ENCODE measurements around the gene PXDC1. TPM values are rescaled to one million over a fixed set of nuclear protein-coding genes. Genes with fewer than 3 reads are reported as not detected.

The PXDC1 gene
- total RNA-seq, 1 experiment from 2014 or later: 59.0 TPM

GRCh38 chr6:3752531-3753227 lies 1.2 kb upstream of the PXDC1 start:
- in situ Hi-C loops (cut with HindIII; ENCODE audit: low pct_unique_long_range_greater_than_20kb, low sequenced_read_pairs): no loop called here
- no peak for DNase-seq (ENCODE audit: low read depth, low spot score)

- peak; percentile 94 for DNase-seq (ENCODE audit: low read depth, low spot score)
- in situ Hi-C loops (cut with HindIII; ENCODE audit: low pct_unique_long_range_greater_than_20kb, low sequenced_read_pairs): no loop called here
These were observed 417 bp upstream of the PXDC1 start for GRCh38 chr6:3751730-3752530.

- in situ Hi-C loops (cut with HindIII; ENCODE audit: low pct_unique_long_range_greater_than_20kb, low sequenced_read_pairs): no loop called here
- DNase-seq (ENCODE audit: low read depth, low spot score): peak; percentile 56
These were observed 1.0 kb downstream of the PXDC1 start for GRCh38 chr6:3750317-3751076.

GRCh38 chr6:3749977-3750316 lies 1.6 kb downstream of the PXDC1 start:
- in situ Hi-C loops (cut with HindIII; ENCODE audit: low pct_unique_long_range_greater_than_20kb, low sequenced_read_pairs): no loop called here

GRCh38 chr6:3749067-3749841 lies 2.3 kb downstream of the PXDC1 start:
- in situ Hi-C loops (cut with HindIII; ENCODE audit: low pct_unique_long_range_greater_than_20kb, low sequenced_read_pairs): no loop called here
- no peak for DNase-seq (ENCODE audit: low read depth, low spot score)

More at GRCh38 chr6:3749977-3750316, 1.6 kb downstream of the PXDC1 start:
- DNase-seq (ENCODE audit: low read depth, low spot score): no peak

GRCh38 chr6:3748208-3749066 lies 3.1 kb downstream of the PXDC1 start:
- DNase-seq (ENCODE audit: low read depth, low spot score): peak; percentile 88
- in situ Hi-C loops (cut with HindIII; ENCODE audit: low pct_unique_long_range_greater_than_20kb, low sequenced_read_pairs): no loop called here

- in situ Hi-C loops (cut with HindIII; ENCODE audit: low pct_unique_long_range_greater_than_20kb, low sequenced_read_pairs): no loop called here
These were observed 4.3 kb downstream of the PXDC1 start for GRCh38 chr6:3747100-3747737.

GRCh38 chr6:3746696-3747095 lies 4.8 kb downstream of the PXDC1 start:
- no peak for DNase-seq (ENCODE audit: low read depth, low spot score)
- in situ Hi-C loops (cut with HindIII; ENCODE audit: low pct_unique_long_range_greater_than_20kb, low sequenced_read_pairs): no loop called here

More at GRCh38 chr6:3747100-3747737, 4.3 kb downstream of the PXDC1 start:
- no peak for DNase-seq (ENCODE audit: low read depth, low spot score)

- no peak for DNase-seq (ENCODE audit: low read depth, low spot score)
- in situ Hi-C loops (cut with HindIII; ENCODE audit: low pct_unique_long_range_greater_than_20kb, low sequenced_read_pairs): no loop called here
These were observed 5.3 kb downstream of the PXDC1 start for GRCh38 chr6:3746119-3746691.

- DNase-seq (ENCODE audit: low read depth, low spot score): no peak
- in situ Hi-C loops (cut with HindIII; ENCODE audit: low pct_unique_long_range_greater_than_20kb, low sequenced_read_pairs): no loop called here
These were observed 5.9 kb downstream of the PXDC1 start for GRCh38 chr6:3745566-3746118.

GRCh38 chr6:3744901-3745470 lies 6.5 kb downstream of the PXDC1 start:
- in situ Hi-C loops (cut with HindIII; ENCODE audit: low pct_unique_long_range_greater_than_20kb, low sequenced_read_pairs): no loop called here
- no peak for DNase-seq (ENCODE audit: low read depth, low spot score)

- in situ Hi-C loops (cut with HindIII; ENCODE audit: low pct_unique_long_range_greater_than_20kb, low sequenced_read_pairs): no loop called here
- DNase-seq (ENCODE audit: low read depth, low spot score): no peak
These were observed 7.2 kb downstream of the PXDC1 start for GRCh38 chr6:3744211-3744900.

- DNase-seq (ENCODE audit: low read depth, low spot score): no peak
- in situ Hi-C loops (cut with HindIII; ENCODE audit: low pct_unique_long_range_greater_than_20kb, low sequenced_read_pairs): no loop called here
These were observed 8.0 kb downstream of the PXDC1 start for GRCh38 chr6:3743541-3743940.

- peak; percentile 80 for DNase-seq (ENCODE audit: low read depth, low spot score)
- in situ Hi-C loops (cut with HindIII; ENCODE audit: low pct_unique_long_range_greater_than_20kb, low sequenced_read_pairs): no loop called here
These were observed 8.8 kb downstream of the PXDC1 start for GRCh38 chr6:3742426-3743344.
